ENCODE results near the gene AGRN. TPM values are rescaled to one million over a fixed set of nuclear protein-coding genes. Genes with fewer than 3 reads are reported as not detected.

The AGRN gene
- total RNA-seq, 1 experiment from 2014 or later = 286 TPM

DNA sequence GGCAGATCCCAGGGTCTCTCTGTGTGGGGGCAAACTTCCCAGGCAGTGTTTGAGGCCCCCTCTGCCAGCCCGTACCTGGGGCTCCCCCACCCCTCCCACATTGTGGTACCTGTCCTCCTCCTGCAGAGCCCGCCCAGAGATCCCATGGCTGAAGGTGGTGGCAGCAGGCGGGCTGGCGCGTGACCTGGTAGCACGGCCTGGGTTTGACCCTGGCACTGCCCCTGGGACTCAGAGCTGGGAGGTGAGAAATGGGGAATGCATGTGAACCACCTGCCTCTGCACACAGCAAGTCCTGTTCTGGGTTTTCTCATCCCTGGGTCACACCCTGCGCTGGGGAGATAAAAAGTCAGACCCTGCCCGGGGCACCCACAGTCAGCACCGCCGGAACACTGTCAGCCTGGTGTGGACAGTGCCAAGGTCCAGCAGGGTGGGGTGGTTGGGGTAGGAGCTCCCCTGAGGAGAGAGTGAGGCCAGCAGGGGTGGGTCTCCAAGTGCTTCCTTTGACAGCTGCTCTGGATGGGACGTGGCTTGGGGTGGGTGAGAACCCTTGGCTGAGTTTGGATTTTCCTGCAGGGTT, 11.8 kb downstream of the AGRN start:
- Mint-ChIP-seq H3K9me3 (ENCODE audit: unreplicated experiment) (no peaks in the 10 kb centered on the region), H3K4me3 (ENCODE audit: unreplicated experiment) (no peak overlapping the region), H3K36me3 (ENCODE audit: insufficient read depth, unreplicated experiment) (peaks cover 15% of the 10 kb centered on the region), H3K27me3 (ENCODE audit: insufficient read depth, unreplicated experiment) (no peaks in the 10 kb centered on the region), H3K4me1 (ENCODE audit: insufficient read depth, unreplicated experiment) (no peaks in the 10 kb centered on the region), H3K27ac (ENCODE audit: low read depth, unreplicated experiment) (no peak overlapping the region)
- ChIA-PET CTCF (interaction anchor here (0.7 to 1.3 kb wide), 2 partner anchors 17 to 33 kb away, joined by 3 to 4 read pairs; no protein-coding TSS in a partner anchor), POLR2A (interaction anchor here (0.8 kb wide), 1 partner anchor 11 kb away, joined by 3 read pairs; no protein-coding TSS in a partner anchor)
- TF ChIP-seq CTCF (IDR thresholded peaks at IDR 0.05; ENCODE audit: unreplicated experiment) = no peak
- BruUV-seq (replicated peaks) = no TSS peak
- intact Hi-C loops (cut with micrococcal nuclease) = no loop called here
- no peak for DNase-seq (ENCODE audit: unreplicated experiment)

- BruUV-seq (replicated peaks) = no TSS peak
- intact Hi-C loops (cut with micrococcal nuclease) = no loop called here
- Mint-ChIP-seq H3K27me3 (ENCODE audit: insufficient read depth, unreplicated experiment) (no peaks in the 10 kb centered on the region), H3K36me3 (ENCODE audit: insufficient read depth, unreplicated experiment) (peaks cover 15% of the 10 kb centered on the region), H3K27ac (ENCODE audit: low read depth, unreplicated experiment) (no peak overlapping the region), H3K9me3 (ENCODE audit: unreplicated experiment) (no peaks in the 10 kb centered on the region), H3K4me3 (ENCODE audit: unreplicated experiment) (no peak overlapping the region), H3K4me1 (ENCODE audit: insufficient read depth, unreplicated experiment) (no peaks in the 10 kb centered on the region)
- no peak for DNase-seq (ENCODE audit: unreplicated experiment)
- ChIA-PET CTCF (interaction anchor here (1.1 kb wide), 1 partner anchor 33 kb away, joined by 3 read pairs; no protein-coding TSS in a partner anchor), POLR2A (interaction anchor here (0.7 to 0.8 kb wide), 2 partner anchors 11 to 254 kb away, joined by 3 read pairs; no protein-coding TSS in a partner anchor)
- no peak for TF ChIP-seq CTCF (IDR thresholded peaks at IDR 0.05; ENCODE audit: unreplicated experiment)
Measured at GRCh38 chr1:1032424-1032823, 12.5 kb downstream of the AGRN start.

GRCh38 chr1:1033009-1033587, 13.2 kb downstream of the AGRN start:
- Mint-ChIP-seq H3K36me3 (ENCODE audit: insufficient read depth, unreplicated experiment) (peaks cover 15% of the 10 kb centered on the region), H3K9me3 (ENCODE audit: unreplicated experiment) (no peaks in the 10 kb centered on the region), H3K4me1 (ENCODE audit: insufficient read depth, unreplicated experiment) (no peaks in the 10 kb centered on the region), H3K27ac (ENCODE audit: low read depth, unreplicated experiment) (no peak overlapping the region), H3K4me3 (ENCODE audit: unreplicated experiment) (no peak overlapping the region), H3K27me3 (ENCODE audit: insufficient read depth, unreplicated experiment) (no peaks in the 10 kb centered on the region)
- ChIA-PET POLR2A (interaction anchor here (0.7 kb wide), 1 partner anchor 254 kb away, joined by 3 read pairs; no protein-coding TSS in a partner anchor), CTCF (interaction anchor here (1.1 kb wide), 1 partner anchor 33 kb away, joined by 3 read pairs; no protein-coding TSS in a partner anchor)
- intact Hi-C loops (cut with micrococcal nuclease) = no loop called here
- no TSS peak for BruUV-seq (replicated peaks)
- no peak for TF ChIP-seq CTCF (IDR thresholded peaks at IDR 0.05; ENCODE audit: unreplicated experiment)
- no peak for DNase-seq (ENCODE audit: unreplicated experiment)

DNA sequence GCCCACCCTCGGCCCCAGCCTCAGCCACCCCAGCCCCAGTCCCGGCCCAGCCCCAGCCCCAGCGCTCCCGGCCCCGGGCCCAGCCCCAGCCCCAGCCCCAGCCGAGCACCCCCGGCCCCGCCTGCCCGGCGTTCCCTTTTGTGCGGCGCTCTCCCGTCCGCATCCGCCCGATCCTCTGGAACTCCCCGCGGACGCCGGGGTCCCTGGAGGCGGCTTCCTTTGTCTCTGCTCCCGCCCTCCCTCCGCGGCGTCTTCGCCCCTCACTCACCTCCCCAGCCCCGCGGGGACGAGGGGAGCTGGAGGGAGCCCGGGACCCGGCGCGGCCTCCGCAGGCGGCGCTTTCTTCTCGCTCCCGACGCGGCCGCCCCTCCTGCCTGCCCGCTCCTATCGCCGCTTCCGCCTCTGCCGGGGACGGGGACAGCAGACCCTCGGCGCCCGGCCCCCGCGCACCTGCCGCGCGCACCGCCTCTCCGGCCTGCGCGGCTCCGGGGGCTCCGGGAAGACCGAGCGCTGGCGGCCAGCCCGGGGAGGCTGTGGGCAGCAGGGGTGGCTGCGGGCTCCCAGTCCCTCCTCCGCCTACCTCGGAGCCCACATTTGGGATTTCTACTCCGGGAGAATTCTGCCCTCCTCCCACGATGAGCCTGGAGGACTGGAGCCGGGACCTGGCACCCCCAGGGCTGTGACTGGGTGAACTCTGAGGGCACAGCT, 14.0 kb downstream of the AGRN start:
- ChIA-PET CTCF (no interaction called here), POLR2A (no interaction called here)
- DNase-seq (ENCODE audit: unreplicated experiment) = no peak
- BruUV-seq (replicated peaks) = no TSS peak
- no peak overlapping the region for H3K4me3 Mint-ChIP-seq (ENCODE audit: unreplicated experiment)
- no peaks in the 10 kb centered on the region for H3K4me1 Mint-ChIP-seq (ENCODE audit: insufficient read depth, unreplicated experiment)
- H3K27me3 Mint-ChIP-seq (ENCODE audit: insufficient read depth, unreplicated experiment) = no peaks in the 10 kb centered on the region
- no peaks in the 10 kb centered on the region for H3K9me3 Mint-ChIP-seq (ENCODE audit: unreplicated experiment)
- peaks cover 17% of the 10 kb centered on the region for H3K36me3 Mint-ChIP-seq (ENCODE audit: insufficient read depth, unreplicated experiment)
- H3K27ac Mint-ChIP-seq (ENCODE audit: low read depth, unreplicated experiment) = no peak overlapping the region
- intact Hi-C loops (cut with micrococcal nuclease) = no loop called here
- TF ChIP-seq CTCF (IDR thresholded peaks at IDR 0.05; ENCODE audit: unreplicated experiment) = no peak
